H1 (cell line): ENCODE results near the gene CXXC5. TPM values are rescaled to one million over a fixed set of nuclear protein-coding genes. Genes with fewer than 3 reads are reported as not detected.

ENCODE experiments used
- CTCF ChIA-PET: fragments of 300-600 bp; sonication (Branson Sonifier 250); formaldehyde crosslinking; loops from one replicate; lab custom pipeline; 2021; ENCODE audit not compliant: partially characterized antibody; lab: Charles Lee
- POLR2A ChIA-PET: fragments of 300-600 bp; sonication (Branson Sonifier 250); formaldehyde crosslinking; loops from one replicate; lab custom pipeline; 2021; ENCODE audit warnings: inconsistent platforms; ENCODE audit not compliant: partially characterized antibody; lab: Charles Lee
- DNase-seq, 2 experiments: peaks; one replicate each; pipeline versions ENCODE4 v3.0.0 to v3.0.0-alpha.2; 2010 to 2022; ENCODE audit warnings: low spot score in 2 of 2, low read depth in 1 of 2, mixed read lengths in 1 of 2
- FAIRE-seq: peaks from 2 replicates; lab custom pipeline; 2011; peaks lifted over from hg19 to GRCh38; lab: Jason Lieb, UNC
- H2AFZ ChIP-seq: 2 replicates; pipeline ENCODE4 v1.8.1; 2012; ENCODE audit warnings: low read length, inconsistent platforms
- H2AK5ac ChIP-seq: 2 replicates; pipeline ENCODE4 v1.6.1; 2013; ENCODE audit warnings: low read depth, low read length
- H2BK120ac ChIP-seq: replicated peaks from 2 replicates; pipeline ENCODE3; 2013; ENCODE audit warnings: low read depth, low read length, inconsistent platforms
- H2BK12ac ChIP-seq: 2 replicates; pipeline ENCODE4 v1.6.1; 2013; ENCODE audit warnings: low read depth, low read length
- H2BK15ac ChIP-seq: 2 replicates; pipeline ENCODE4 v1.6.1; 2013; ENCODE audit warnings: low read length
- H2BK20ac ChIP-seq: 2 replicates; pipeline ENCODE4 v1.6.1; 2013; ENCODE audit warnings: low read length
- H2BK5ac ChIP-seq: 2 replicates; pipeline ENCODE4 v1.6.1; 2013; ENCODE audit warnings: low read depth, low read length
- H3K14ac ChIP-seq: 2 replicates; pipeline ENCODE4 v1.6.1; 2013; ENCODE audit warnings: inconsistent platforms; ENCODE audit not compliant: insufficient read length
- H3K18ac ChIP-seq: 2 replicates; pipeline ENCODE4 v1.6.1; 2013; ENCODE audit warnings: low read length; ENCODE audit errors: extremely low read depth
- H3K23ac ChIP-seq: 2 replicates; pipeline ENCODE4 v1.6.1; 2013; ENCODE audit warnings: inconsistent platforms; ENCODE audit not compliant: insufficient read length
- H3K23me2 ChIP-seq: 2 replicates; pipeline ENCODE4 v1.6.1; 2013; ENCODE audit warnings: low read depth, low read length
- H3K27ac ChIP-seq: 2 replicates; pipeline ENCODE4 v1.6.1; 2011; ENCODE audit warnings: low read depth, low read length, inconsistent platforms
- H3K27me3 ChIP-seq, 4 experiments: replicated peaks in 1 of 4; 1 replicate in 1 of 4; 2 replicates in 3 of 4; pipeline versions ENCODE4 v1.6.1 to v1.8.1; 2011 to 2013; ENCODE audit warnings: low read length in 3 of 4, mild to moderate bottlenecking in 3 of 4, inconsistent platforms in 2 of 4, mixed read lengths in 2 of 4, moderate library complexity in 1 of 4; ENCODE audit not compliant: control insufficient read depth in 3 of 4, insufficient read depth in 3 of 4; ENCODE audit errors: extremely low read depth in 1 of 4
- H3K36me3 ChIP-seq, 4 experiments: 2 replicates each; pipeline versions ENCODE4 v1.6.1 to v1.8.1; 2011 to 2013; ENCODE audit warnings: mild to moderate bottlenecking in 4 of 4, low read length in 3 of 4, moderate library complexity in 2 of 4, control low read depth in 1 of 4, inconsistent platforms in 1 of 4; ENCODE audit not compliant: insufficient read depth in 4 of 4, control insufficient read depth in 2 of 4
- H3K4ac ChIP-seq: replicated peaks from 2 replicates; pipeline ENCODE3; 2013; ENCODE audit warnings: low read length, low read depth, mixed read lengths, inconsistent platforms; ENCODE audit not compliant: insufficient read length
- H3K4me1 ChIP-seq, 4 experiments: replicated peaks in 1 of 4; 1 replicate in 1 of 4; 2 replicates in 3 of 4; pipeline versions ENCODE4 v1.6.1 to v1.8.1; 2011 to 2013; ENCODE audit warnings: low read length in 3 of 4, inconsistent platforms in 2 of 4, mixed read lengths in 1 of 4; ENCODE audit not compliant: insufficient read depth in 4 of 4, control insufficient read depth in 3 of 4
- H3K4me2 ChIP-seq, 2 experiments: 2 replicates each; pipeline versions ENCODE4 v1.6.1 to v1.8.1; 2011 to 2013; ENCODE audit warnings: low read depth in 2 of 2, low read length in 2 of 2, control low read depth in 1 of 2, inconsistent platforms in 1 of 2, mild to moderate bottlenecking in 1 of 2; ENCODE audit not compliant: insufficient read depth in 1 of 2
- H3K4me3 ChIP-seq, 4 experiments: fragments of 200-600, 300-600 bp in 1 of 4; sonication (generic), shearing (Covaris generic), sonication (Bioruptor Twin) in 1 of 4; 2 replicates each; pipeline versions ENCODE4 v1.5.1 to v1.8.1; 2011 to 2016; ENCODE audit warnings: low read length in 4 of 4, low read depth in 3 of 4, control low read depth in 2 of 4, inconsistent platforms in 2 of 4, mild to moderate bottlenecking in 2 of 4, mixed read lengths in 1 of 4, moderate library complexity in 1 of 4; ENCODE audit not compliant: insufficient read depth in 2 of 4; ENCODE audit errors: extremely low read depth in 1 of 4
- H3K56ac ChIP-seq: replicated peaks from 2 replicates; pipeline ENCODE3; 2013; ENCODE audit warnings: low read depth, mild to moderate bottlenecking, mixed read lengths, low read length, inconsistent platforms; ENCODE audit not compliant: insufficient read length
- H3K79me1 ChIP-seq: 2 replicates; pipeline ENCODE4 v1.6.1; 2013; ENCODE audit warnings: low read depth, low read length, control low read depth
- H3K79me2 ChIP-seq, 2 experiments: 2 replicates each; pipeline versions ENCODE4 v1.6.1 to v1.8.1; 2012 to 2013; ENCODE audit warnings: low read length in 2 of 2, mild to moderate bottlenecking in 2 of 2, inconsistent platforms in 1 of 2; ENCODE audit not compliant: insufficient read depth in 2 of 2, control insufficient read depth in 1 of 2
- H3K9ac ChIP-seq, 4 experiments: replicated peaks in 1 of 4; 1 replicate in 1 of 4; 2 replicates in 3 of 4; pipeline versions ENCODE4 v1.6.1 to v1.8.1; 2011 to 2013; ENCODE audit warnings: low read depth in 3 of 4, low read length in 3 of 4, control low read depth in 2 of 4, mild to moderate bottlenecking in 2 of 4, moderate library complexity in 2 of 4, inconsistent platforms in 1 of 4; ENCODE audit errors: extremely low read depth in 1 of 4
- H3K9me3 ChIP-seq, 2 experiments: 2 replicates each; pipeline versions ENCODE4 v1.6.1 to v1.8.1; 2012 to 2013; ENCODE audit warnings: mild to moderate bottlenecking in 2 of 2, moderate library complexity in 2 of 2, control low read depth in 1 of 2, inconsistent platforms in 1 of 2, low read depth in 1 of 2, low read length in 1 of 2, mixed read lengths in 1 of 2; ENCODE audit not compliant: insufficient read depth in 2 of 2
- H4K20me1 ChIP-seq, 2 experiments: replicated peaks in 1 of 2; 2 replicates each; pipeline versions ENCODE3 to v1.8.1; 2011 to 2013; ENCODE audit warnings: inconsistent platforms in 2 of 2, low read length in 2 of 2, mild to moderate bottlenecking in 1 of 2; ENCODE audit not compliant: insufficient read depth in 2 of 2, control insufficient read depth in 1 of 2
- H4K5ac ChIP-seq: 2 replicates; pipeline ENCODE4 v1.6.1; 2013; ENCODE audit warnings: low read length, low read depth, mixed read lengths, inconsistent platforms; ENCODE audit not compliant: insufficient read length
- H4K8ac ChIP-seq: 2 replicates; pipeline ENCODE4 v1.8.0; 2013; ENCODE audit warnings: mild to moderate bottlenecking, moderate library complexity, low read length, inconsistent platforms; ENCODE audit not compliant: insufficient read depth; ENCODE audit errors: extremely low read depth
- H4K91ac ChIP-seq: replicated peaks from 2 replicates; pipeline ENCODE3; 2013; ENCODE audit warnings: low read length, mixed read lengths, inconsistent platforms; ENCODE audit not compliant: insufficient read length
- ASH2L ChIP-seq: fragments of 200-600, 300-600 bp; sonication (generic); IDR thresholded peaks from one replicate; pipeline ENCODE4 v1.7.1; 2017; ENCODE audit warnings: low read length
- BCL11A ChIP-seq, 2 experiments: IDR thresholded peaks; one replicate each; pipeline ENCODE4 v1.6.1; 2011; ENCODE audit warnings: low read depth in 2 of 2, low read length in 2 of 2, mild to moderate bottlenecking in 2 of 2
- CBX8 ChIP-seq: fragments of 300-800, 300-1000 bp; sonication (generic); IDR thresholded peaks from 2 replicates; pipeline ENCODE4 v1.7.1; 2016; ENCODE audit warnings: low read depth, low read length, borderline replicate concordance
- CEBPB ChIP-seq: IDR thresholded peaks from 2 replicates; pipeline ENCODE4 v1.6.1; 2012; ENCODE audit warnings: low read depth, low read length
- CHD2 ChIP-seq: IDR thresholded peaks from 2 replicates; pipeline ENCODE4 v1.6.1; 2012; ENCODE audit warnings: low read length, improper control_type of control experiment
- CTCF ChIP-seq, 3 experiments: IDR thresholded peaks; 1 replicate in 2 of 3; 2 replicates in 1 of 3; pipeline versions ENCODE4 v1.5.1 to v1.6.1; 2011; ENCODE audit warnings: low read length in 3 of 3, mild to moderate bottlenecking in 3 of 3, inconsistent platforms in 2 of 3, low read depth in 1 of 3, moderate library complexity in 1 of 3; ENCODE audit not compliant: insufficient read depth in 1 of 3; ENCODE audit errors: control extremely low read depth in 1 of 3
- HDAC6 ChIP-seq: IDR thresholded peaks from one replicate; pipeline ENCODE4 v1.7.1; 2012; ENCODE audit warnings: low read depth, mild to moderate bottlenecking, inconsistent platforms, low read length, moderate library complexity
- POLR2AphosphoS5 ChIP-seq: IDR thresholded peaks from 2 replicates; pipeline ENCODE4 v1.6.1; 2011; ENCODE audit warnings: low read depth, low read length
- RAD21 ChIP-seq, 2 experiments: IDR thresholded peaks in 1 of 2; conservative IDR thresholded peaks in 1 of 2; 2 replicates each; pipeline ENCODE4 v1.6.1; 2011; ENCODE audit warnings: low read depth in 2 of 2, low read length in 2 of 2, improper control_type of control experiment in 1 of 2, inconsistent platforms in 1 of 2, mild to moderate bottlenecking in 1 of 2, moderate library complexity in 1 of 2
- SIX5 ChIP-seq: IDR thresholded peaks from 2 replicates; pipeline ENCODE4 v1.6.1; 2011; ENCODE audit warnings: mild to moderate bottlenecking, low read depth, low read length
- SRF ChIP-seq: IDR thresholded peaks from 2 replicates; pipeline ENCODE4 v1.6.1; 2011; ENCODE audit warnings: mild to moderate bottlenecking, low read depth, low read length, moderate library complexity
- TAF7 ChIP-seq: optimal IDR thresholded peaks from 2 replicates; pipeline ENCODE3; 2011; ENCODE audit warnings: low read depth, mild to moderate bottlenecking, inconsistent platforms, low read length, moderate library complexity, borderline replicate concordance
- WGBS, 2 experiments: shearing (Covaris generic) in 1 of 2; methylation state at CpG; one replicate each; pipeline versions ENCODE4 v1.1.6 to v1.1.7; 2013 to 2015; ENCODE audit warnings: low lambda C conversion rate in 2 of 2, mixed read lengths in 2 of 2, inconsistent platforms in 1 of 2, low coverage in 1 of 2, missing lambda C conversion rate in 1 of 2; ENCODE audit not compliant: insufficient replicate concordance in 2 of 2, insufficient coverage in 1 of 2, insufficient read length in 1 of 2; ENCODE audit errors: extremely low coverage in 1 of 2, missing lambda C conversion rate in 1 of 2; 5-methylcytosine and 5-hydroxymethylcytosine counted together
- polyA plus RNA-seq, 7 experiments: library from polyadenylated mRNA; depleted of rRNA in 3 of 7; stranded (reverse) in 5 of 7; unstranded in 2 of 7; fragments of >200 nt in 5 of 7; fragments of 200-250 nt in 2 of 7; gene quantifications; 1 replicate in 5 of 7; 2 replicates in 1 of 7; 4 replicates in 1 of 7; pipeline versions ENCODE4 v1.2.1 to v1.2.3, GENCODE V29; 2011 to 2013; ENCODE audit warnings: missing spikeins in 2 of 7, mixed read lengths in 2 of 7
- total RNA-seq: library from RNA; stranded (reverse); fragmentation: NEBNext Ultra II Directional; extraction: Animal tissue kit (Norgen Biotek cat#: 25700); gene quantifications from 2 replicates; pipeline ENCODE4 v1.2.1, GENCODE V29; 2021

The CXXC5 gene
- total and polyA plus RNA-seq, 2 of the 8 experiments (the other 6 are each of a cell fraction or from before 2014, with no cell fraction given), result 61.4 to 74.0 TPM

- no peak overlapping the region for H3K4me3 ChIP-seq
- H3K18ac ChIP-seq, result no peak overlapping the region
- peaks cover 2 to 68% of the 10 kb centered on the region in 2 experiments for H3K79me2 ChIP-seq
- CTCF ChIA-PET, result interaction anchor here (0.6 to 17.2 kb wide), 8 partner anchors 12 to 90 kb away, joined by 3 to 171 read pairs (median 6); no protein-coding TSS in a partner anchor
- peaks cover 43% of the 10 kb centered on the region for H3K79me1 ChIP-seq
- H2AK5ac ChIP-seq, result no peak overlapping the region
- DNase-seq (no peak), FAIRE-seq (no peak)
- H4K20me1 ChIP-seq, result peaks cover 39 to 63% of the 10 kb centered on the region in 2 experiments
- no peak overlapping the region for H3K27ac ChIP-seq
- H4K8ac ChIP-seq, result no peak overlapping the region
- POLR2A ChIA-PET, result interaction anchor here (0.6 to 3.4 kb wide), 8 partner anchors 9 to 36 kb away, joined by 3 to 12 read pairs (median 4); no protein-coding TSS in a partner anchor
- H4K5ac ChIP-seq, result no peak overlapping the region
- no peak overlapping the region for H3K9ac ChIP-seq
- H3K4me1 ChIP-seq, result peaks cover 3 to 36% (median 23%) of the 10 kb centered on the region in 4 experiments
- no peak overlapping the region for H2BK12ac ChIP-seq
- no peak overlapping the region for H2AFZ ChIP-seq
- no peak overlapping the region for H4K91ac ChIP-seq
- peaks cover 0 to 6% (median 5%) of the 10 kb centered on the region in 4 experiments; a peak in 5 of 8 replicates for H3K36me3 ChIP-seq
- H3K14ac ChIP-seq, result no peak overlapping the region
- H2BK120ac ChIP-seq, result no peak overlapping the region
- H3K9me3 ChIP-seq, result no peaks in the 10 kb centered on the region
- H3K56ac ChIP-seq, result no peak overlapping the region
- no peaks in the 10 kb centered on the region for H3K23me2 ChIP-seq
- no peak overlapping the region for H3K4ac ChIP-seq
- no peak overlapping the region for H2BK5ac ChIP-seq
- H2BK20ac ChIP-seq, result no peak overlapping the region
- H3K27me3 ChIP-seq, result no peaks in the 10 kb centered on the region
- H2BK15ac ChIP-seq, result no peak overlapping the region
- TF ChIP-seq CBX8, result no peak
- no peak for TF ChIP-seq ASH2L
- no peak for TF ChIP-seq HDAC6
- no peak for TF ChIP-seq POLR2AphosphoS5
- no peak for TF ChIP-seq RAD21 (IDR thresholded peaks at IDR 0.05 in 1 of 2, conservative IDR thresholded peaks at IDR 0.05 in 1 of 2; ENCODE audit: low read depth in 2 of 2, low read length in 2 of 2)
- no peak for TF ChIP-seq CEBPB
- no peak for TF ChIP-seq CTCF (IDR thresholded peaks at IDR 0.05; ENCODE audit: control extremely low read depth in 1 of 3, insufficient read depth in 1 of 3, low read depth in 1 of 3, low read length in 3 of 3)
- no peak for TF ChIP-seq BCL11A (IDR thresholded peaks at IDR 0.05; ENCODE audit: low read depth in 2 of 2, low read length in 2 of 2)
- no peak for TF ChIP-seq SRF
- TF ChIP-seq SIX5, result no peak
- TF ChIP-seq TAF7, result no peak
- TF ChIP-seq CHD2, result no peak
- WGBS, 2 experiments, result 94% methylated on average over 3 of the region's 4 CpGs; no CpG with 5 or more reads in 1 of the 2 experiments
- H3K23ac ChIP-seq, result no peak overlapping the region
- no peak overlapping the region for H3K4me2 ChIP-seq
Observed at GRCh38 chr5:139675825-139676224, 27.7 kb downstream of the CXXC5 start.
